ENCODE measurements around the gene CACNG1. TPM values are rescaled to one million over a fixed set of nuclear protein-coding genes. Genes with fewer than 3 reads are reported as not detected.

The CACNG1 gene
- total RNA-seq, 1 donor from 2014 or later: not detected

DNA sequence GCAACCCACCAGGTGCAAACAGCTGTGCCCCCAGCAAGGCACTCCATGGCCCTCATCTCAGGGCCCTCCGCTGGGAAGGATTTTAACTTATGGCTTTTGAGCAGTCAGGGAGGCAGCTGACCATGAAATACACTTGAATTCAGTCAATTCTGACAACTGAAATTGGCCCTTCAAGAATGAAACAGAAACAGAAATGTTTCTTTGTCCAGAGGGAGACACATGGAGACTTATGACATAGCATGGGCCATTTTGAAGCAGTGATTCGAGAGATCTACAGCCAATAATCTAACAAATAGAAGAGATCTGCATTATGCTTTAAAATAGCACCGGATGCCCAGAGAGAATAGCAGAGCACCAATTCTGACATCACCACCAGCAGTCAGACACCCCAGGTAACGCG lies 7.5 kb downstream of the CACNG1 start:
- no peak for TF ChIP-seq CTCF (IDR thresholded peaks at IDR 0.05)
- Mint-ChIP-seq H3K4me3 (ENCODE audit: unreplicated experiment) (no peak overlapping the region), H3K36me3 (ENCODE audit: low read depth) (peaks cover 9% of the 10 kb centered on the region), H3K9me3 (ENCODE audit: low read depth) (peaks cover 22% of the 10 kb centered on the region), H3K4me1 (ENCODE audit: low read depth) (no peaks in the 10 kb centered on the region), H3K27me3 (ENCODE audit: low read depth) (peaks cover 5% of the 10 kb centered on the region), H3K27ac (ENCODE audit: unreplicated experiment) (no peak overlapping the region)
- no peak for DNase-seq (ENCODE audit: low spot score)

- no peak for DNase-seq (ENCODE audit: low spot score)
- H3K36me3 Mint-ChIP-seq (ENCODE audit: low read depth): peaks cover 8% of the 10 kb centered on the region
- H3K27ac Mint-ChIP-seq (ENCODE audit: unreplicated experiment): no peak overlapping the region
Observed at GRCh38 chr17:67052720-67053437, 8.5 kb downstream of the CACNG1 start.

GRCh38 chr17:67053438-67054000 lies 9.2 kb downstream of the CACNG1 start:
- peaks cover 8% of the 10 kb centered on the region for H3K36me3 Mint-ChIP-seq (ENCODE audit: low read depth)
- H3K27me3 Mint-ChIP-seq (ENCODE audit: low read depth): no peaks in the 10 kb centered on the region

More at GRCh38 chr17:67052720-67053437, 8.5 kb downstream of the CACNG1 start:
- Mint-ChIP-seq H3K4me1 (ENCODE audit: low read depth) (no peaks in the 10 kb centered on the region), H3K27me3 (ENCODE audit: low read depth) (no peaks in the 10 kb centered on the region), H3K4me3 (ENCODE audit: unreplicated experiment) (no peak overlapping the region), H3K9me3 (ENCODE audit: low read depth) (peaks cover 17% of the 10 kb centered on the region)
- TF ChIP-seq CTCF (IDR thresholded peaks at IDR 0.05): no peak

DNA sequence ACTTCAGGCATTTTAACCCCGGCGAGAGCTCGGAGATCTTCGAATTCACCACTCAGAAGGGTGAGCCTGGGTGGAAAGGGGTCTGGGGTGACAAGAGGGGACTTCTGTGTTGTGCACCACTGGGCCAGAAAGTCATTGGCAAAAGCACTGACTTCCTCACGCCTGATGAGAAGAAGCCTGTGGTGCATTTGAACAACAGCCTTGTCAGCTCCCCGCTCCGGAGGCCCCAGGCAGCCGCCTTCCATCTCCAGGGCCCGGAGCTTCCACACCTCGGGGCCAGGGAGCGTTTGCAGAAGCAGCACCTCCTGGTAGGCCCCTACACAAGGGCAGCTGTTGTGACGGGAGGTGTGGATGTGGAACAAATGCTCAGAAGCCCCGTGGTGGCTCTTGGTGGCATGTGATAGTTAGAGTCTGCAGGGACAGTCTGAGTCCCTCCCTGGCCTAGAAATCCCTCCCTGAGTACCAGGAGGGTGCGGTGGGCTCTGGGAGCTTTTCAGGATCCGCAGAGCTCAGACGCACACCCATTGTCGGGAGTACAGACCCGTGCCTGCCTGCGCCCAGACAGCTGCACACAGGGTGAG lies 9.7 kb downstream of the CACNG1 start:
- no peak for DNase-seq (ENCODE audit: low spot score)
- peaks cover 2% of the 10 kb centered on the region for H3K36me3 Mint-ChIP-seq (ENCODE audit: low read depth)
- peaks cover 7% of the 10 kb centered on the region for H3K9me3 Mint-ChIP-seq (ENCODE audit: low read depth)
- no peak for TF ChIP-seq CTCF (IDR thresholded peaks at IDR 0.05)
- H3K4me1 Mint-ChIP-seq (ENCODE audit: low read depth): no peaks in the 10 kb centered on the region
- H3K27ac Mint-ChIP-seq (ENCODE audit: unreplicated experiment): no peak overlapping the region
- H3K4me3 Mint-ChIP-seq (ENCODE audit: unreplicated experiment): no peak overlapping the region
- H3K27me3 Mint-ChIP-seq (ENCODE audit: low read depth): no peaks in the 10 kb centered on the region

More at GRCh38 chr17:67053438-67054000, 9.2 kb downstream of the CACNG1 start:
- DNase-seq (ENCODE audit: low spot score): no peak
- no peak for TF ChIP-seq CTCF (IDR thresholded peaks at IDR 0.05)
- no peak overlapping the region for H3K4me3 Mint-ChIP-seq (ENCODE audit: unreplicated experiment)
- no peak overlapping the region for H3K27ac Mint-ChIP-seq (ENCODE audit: unreplicated experiment)
- no peaks in the 10 kb centered on the region for H3K4me1 Mint-ChIP-seq (ENCODE audit: low read depth)
- peaks cover 12% of the 10 kb centered on the region for H3K9me3 Mint-ChIP-seq (ENCODE audit: low read depth)

- H3K9me3 Mint-ChIP-seq (ENCODE audit: low read depth): peaks cover 3% of the 10 kb centered on the region
- H3K4me3 Mint-ChIP-seq (ENCODE audit: unreplicated experiment): no peak overlapping the region
- no peak for DNase-seq (ENCODE audit: low spot score)
- H3K27me3 Mint-ChIP-seq (ENCODE audit: low read depth): no peaks in the 10 kb centered on the region
- TF ChIP-seq CTCF (IDR thresholded peaks at IDR 0.05): no peak
- peaks cover 2% of the 10 kb centered on the region for H3K36me3 Mint-ChIP-seq (ENCODE audit: low read depth)
- H3K27ac Mint-ChIP-seq (ENCODE audit: unreplicated experiment): no peak overlapping the region
- no peaks in the 10 kb centered on the region for H3K4me1 Mint-ChIP-seq (ENCODE audit: low read depth)
Observed at GRCh38 chr17:67054608-67055007, 10.3 kb downstream of the CACNG1 start.

All from chondrocyte (in vitro differentiated cells).